HFFc6 (cell line): ENCODE results near the gene ETV3L. TPM values are rescaled to one million over a fixed set of nuclear protein-coding genes. Genes with fewer than 3 reads are reported as not detected.
A peak's percentile ranks its signal among the peaks of the same experiment; 100 is the strongest.

Experiments
- DNase-seq: peaks from one replicate; pipeline ENCODE4 v3.0.0-alpha.2; 2018
- H3K27ac Mint-ChIP-seq: 2 replicates; pipeline ENCODE4 v1.8.0; 2020; ENCODE audit warnings: mild to moderate bottlenecking, mixed read lengths
- H3K27me3 Mint-ChIP-seq: 2 replicates; pipeline ENCODE4 v1.8.0; 2021; ENCODE audit warnings: mild to moderate bottlenecking, moderate library complexity, mixed read lengths; ENCODE audit not compliant: insufficient read depth
- H3K36me3 Mint-ChIP-seq: 2 replicates; pipeline ENCODE4 v1.8.0; 2021; ENCODE audit warnings: low read depth, mixed read lengths
- H3K4me1 Mint-ChIP-seq: 2 replicates; pipeline ENCODE4 v1.8.0; 2020; ENCODE audit warnings: low read depth, mixed read lengths
- H3K4me3 Mint-ChIP-seq: 2 replicates; pipeline ENCODE4 v1.8.0; 2020; ENCODE audit warnings: mild to moderate bottlenecking, moderate library complexity, mixed read lengths
- H3K9me3 Mint-ChIP-seq: 2 replicates; pipeline ENCODE4 v1.8.0; 2020; ENCODE audit warnings: mild to moderate bottlenecking, mixed read lengths
- total RNA-seq, 6 experiments: library from RNA; stranded (reverse); fragmentation: NEBNext Ultra II Directional; extraction: Animal tissue kit (Norgen Biotek cat#: 25700); gene quantifications; 2 replicates in 1 of 6; 3 replicates in 5 of 6; pipeline ENCODE4 v1.2.3, GENCODE V29; 2021
- TF ChIP-seq, protein P1 (sequence below): fragments of 200-600 bp; sonication (generic); IDR thresholded peaks from 2 replicates; pipeline ENCODE4 v1.5.0; 2021; ENCODE audit warnings: antibody characterized with exemption, mild to moderate bottlenecking

Gene ETV3L
- total RNA-seq, 6 experiments from 2014 or later: not detected

DNA sequence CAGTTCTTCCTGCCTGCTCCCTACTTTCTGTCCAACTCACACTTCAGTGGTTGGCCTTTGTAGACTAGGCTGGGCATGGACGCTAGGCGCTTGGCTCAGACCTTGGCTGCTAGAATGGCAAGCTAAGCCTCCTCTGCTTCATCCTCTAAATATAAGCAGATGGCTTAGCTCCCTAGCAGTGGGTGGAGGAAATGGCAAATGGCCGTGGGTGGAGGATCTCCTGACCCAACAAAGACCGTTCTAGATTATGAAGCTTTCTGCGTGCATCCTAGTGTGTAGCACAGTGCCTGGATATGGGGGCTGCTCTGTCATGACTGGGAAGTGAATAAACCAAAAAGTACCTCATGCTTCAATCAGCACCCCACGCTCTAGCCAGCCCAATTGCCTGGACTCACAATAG, 10.4 kb upstream of the ETV3L start:
- H3K27ac Mint-ChIP-seq: no peak overlapping the region
- H3K36me3 Mint-ChIP-seq: no peaks in the 10 kb centered on the region
- peaks cover 31% of the 10 kb centered on the region for H3K4me1 Mint-ChIP-seq
- peaks cover 34% of the 10 kb centered on the region for H3K27me3 Mint-ChIP-seq
- H3K9me3 Mint-ChIP-seq: no peaks in the 10 kb centered on the region
- TF ChIP-seq, protein P1, sequence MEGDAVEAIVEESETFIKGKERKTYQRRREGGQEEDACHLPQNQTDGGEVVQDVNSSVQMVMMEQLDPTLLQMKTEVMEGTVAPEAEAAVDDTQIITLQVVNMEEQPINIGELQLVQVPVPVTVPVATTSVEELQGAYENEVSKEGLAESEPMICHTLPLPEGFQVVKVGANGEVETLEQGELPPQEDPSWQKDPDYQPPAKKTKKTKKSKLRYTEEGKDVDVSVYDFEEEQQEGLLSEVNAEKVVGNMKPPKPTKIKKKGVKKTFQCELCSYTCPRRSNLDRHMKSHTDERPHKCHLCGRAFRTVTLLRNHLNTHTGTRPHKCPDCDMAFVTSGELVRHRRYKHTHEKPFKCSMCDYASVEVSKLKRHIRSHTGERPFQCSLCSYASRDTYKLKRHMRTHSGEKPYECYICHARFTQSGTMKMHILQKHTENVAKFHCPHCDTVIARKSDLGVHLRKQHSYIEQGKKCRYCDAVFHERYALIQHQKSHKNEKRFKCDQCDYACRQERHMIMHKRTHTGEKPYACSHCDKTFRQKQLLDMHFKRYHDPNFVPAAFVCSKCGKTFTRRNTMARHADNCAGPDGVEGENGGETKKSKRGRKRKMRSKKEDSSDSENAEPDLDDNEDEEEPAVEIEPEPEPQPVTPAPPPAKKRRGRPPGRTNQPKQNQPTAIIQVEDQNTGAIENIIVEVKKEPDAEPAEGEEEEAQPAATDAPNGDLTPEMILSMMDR: no peak
- no peak for DNase-seq
- H3K4me3 Mint-ChIP-seq: no peak overlapping the region

DNA sequence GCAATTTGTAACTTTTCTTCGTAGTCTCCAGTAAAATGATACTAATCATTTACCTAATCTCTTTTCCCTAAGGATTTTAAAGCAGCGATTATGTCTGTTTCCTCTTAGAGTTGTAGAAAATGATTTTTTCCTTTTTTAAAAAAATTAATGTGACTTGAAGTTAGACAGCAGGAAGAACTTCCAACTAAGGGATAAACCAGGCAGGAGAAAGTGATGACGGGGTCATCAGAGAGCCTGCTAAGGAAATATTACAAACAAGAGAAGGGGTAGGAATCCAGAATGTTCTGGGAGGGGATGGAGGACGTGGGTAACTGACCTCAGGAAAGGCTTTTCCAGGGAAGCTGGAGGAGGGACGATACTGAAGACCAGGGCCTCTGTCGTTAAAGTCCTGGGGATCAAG, 8.8 kb upstream of the ETV3L start:
- no peaks in the 10 kb centered on the region for H3K36me3 Mint-ChIP-seq
- TF ChIP-seq, protein P1: no peak
- H3K27ac Mint-ChIP-seq: no peak overlapping the region
- no peak overlapping the region for H3K4me3 Mint-ChIP-seq
- peaks cover 26% of the 10 kb centered on the region for H3K27me3 Mint-ChIP-seq
- peaks cover 46% of the 10 kb centered on the region for H3K4me1 Mint-ChIP-seq
- no peaks in the 10 kb centered on the region for H3K9me3 Mint-ChIP-seq
- DNase-seq: no peak

DNA sequence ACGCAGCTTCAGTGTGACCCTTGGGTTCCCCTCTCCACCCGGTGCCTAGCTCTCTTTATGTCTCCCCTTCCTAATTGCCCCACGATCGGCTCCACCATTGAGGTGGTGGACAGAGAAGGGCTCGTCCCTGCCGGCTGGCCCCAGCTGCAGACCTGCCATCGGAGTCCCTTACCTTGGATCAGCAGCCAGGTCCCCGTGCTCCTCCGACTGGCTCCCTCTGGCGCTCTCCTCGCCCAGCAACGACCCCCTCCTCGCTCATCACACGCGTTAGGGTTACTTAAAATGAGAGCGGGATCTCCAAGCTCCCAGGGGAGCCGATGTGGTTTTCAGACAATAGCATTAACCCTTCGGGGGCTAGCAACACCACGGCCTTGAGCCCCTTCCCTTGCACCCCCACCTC, 8.1 kb upstream of the ETV3L start:
- Mint-ChIP-seq H3K27me3 (peaks cover 25% of the 10 kb centered on the region), H3K27ac (no peak overlapping the region), H3K36me3 (no peaks in the 10 kb centered on the region), H3K4me3 (no peak overlapping the region), H3K9me3 (no peaks in the 10 kb centered on the region), H3K4me1 (peaks cover 46% of the 10 kb centered on the region)
- TF ChIP-seq, protein P1: no peak
- no peak for DNase-seq

DNA sequence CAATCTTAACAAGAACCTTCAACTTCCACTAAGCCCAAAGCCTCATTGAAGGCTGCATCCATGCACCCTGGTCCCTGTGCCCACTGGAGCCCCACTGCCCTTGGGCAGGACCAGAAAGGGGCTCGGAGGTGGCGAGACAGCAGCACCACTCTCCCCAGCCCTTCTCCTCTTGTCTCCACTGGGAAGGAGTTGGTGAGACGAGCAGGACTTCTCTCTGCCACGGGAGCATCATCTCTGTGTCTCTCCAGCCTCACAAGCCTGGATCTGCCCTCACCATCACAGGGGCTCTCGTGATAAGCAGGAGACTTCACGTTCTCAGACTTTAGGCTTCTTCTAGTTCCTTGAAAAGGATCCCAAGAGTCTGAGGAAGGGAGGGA, 7.2 kb upstream of the ETV3L start:
- Mint-ChIP-seq H3K4me3 (no peak overlapping the region), H3K27me3 (peaks cover 23% of the 10 kb centered on the region), H3K36me3 (no peaks in the 10 kb centered on the region), H3K9me3 (no peaks in the 10 kb centered on the region), H3K4me1 (peaks cover 40% of the 10 kb centered on the region), H3K27ac (peak overlapping the region; percentile 93)
- no peak for DNase-seq
- TF ChIP-seq, protein P1: no peak

DNA sequence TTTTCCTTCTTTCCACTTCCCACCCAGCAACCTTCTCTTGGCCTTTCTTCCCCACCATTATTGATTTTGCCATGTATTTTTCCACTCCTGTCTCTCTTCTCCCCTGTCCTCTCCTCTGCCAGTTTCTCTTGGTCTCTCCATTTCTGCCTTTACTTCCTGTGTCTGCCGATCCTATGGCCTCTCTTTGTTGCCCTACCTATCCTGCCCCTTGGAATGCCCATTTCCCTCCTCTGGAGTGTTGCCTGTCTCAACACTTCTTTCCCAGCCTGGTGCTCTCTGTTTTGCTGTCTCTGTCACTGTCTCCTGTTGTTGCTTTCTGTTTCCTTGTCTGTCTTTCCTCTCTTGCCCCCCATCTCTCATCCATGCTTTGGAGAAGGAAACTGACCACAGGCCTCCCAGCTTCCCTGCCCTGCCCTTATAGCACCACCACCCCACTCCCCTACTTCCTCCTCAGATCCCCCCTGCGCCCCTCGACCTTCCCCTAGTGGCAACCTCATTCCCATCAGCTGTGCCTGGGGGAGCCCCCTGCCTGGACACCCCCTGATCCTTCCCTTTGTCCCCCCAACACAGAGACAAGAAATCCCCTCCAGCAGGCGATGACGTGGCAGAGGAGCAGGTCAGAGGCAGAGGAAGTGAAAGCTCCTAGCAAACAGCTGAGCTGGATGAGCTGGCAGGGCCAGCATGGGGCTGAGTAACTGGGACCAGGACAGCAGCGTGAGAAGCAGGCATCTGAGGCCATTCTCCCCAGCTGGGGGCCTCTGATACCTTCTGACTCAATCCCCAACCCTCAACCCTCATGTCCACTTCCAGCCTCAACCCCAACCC, 6.6 kb upstream of the ETV3L start:
- DNase-seq: peak; percentile 79
- no peaks in the 10 kb centered on the region for H3K36me3 Mint-ChIP-seq
- peaks cover 19% of the 10 kb centered on the region for H3K27me3 Mint-ChIP-seq
- TF ChIP-seq, protein P1: no peak
- peak overlapping the region; percentile 93 for H3K27ac Mint-ChIP-seq
- peaks cover 40% of the 10 kb centered on the region for H3K4me1 Mint-ChIP-seq
- H3K9me3 Mint-ChIP-seq: no peaks in the 10 kb centered on the region
- no peak overlapping the region; the same call in 1 of the 2 replicates for H3K4me3 Mint-ChIP-seq
